A673 (cell line): ENCODE results near the gene GMDS. TPM values are rescaled to one million over a fixed set of nuclear protein-coding genes. Genes with fewer than 3 reads are reported as not detected.

ENCODE experiments used
- BruUV-seq: library from RNA; stranded (reverse); fragments of 400-500 nt; replicated peaks from 2 replicates; lab custom pipeline; 2021; lab: Mats Ljungman, UMichigan
- CTCF ChIA-PET: fragments of 300-600 bp; sonication (Branson Sonifier 250); formaldehyde crosslinking; loops from one replicate; lab custom pipeline; 2022; ENCODE audit warnings: antibody characterized with exemption; lab: Charles Lee
- POLR2A ChIA-PET: fragments of 300-600 bp; sonication (Branson Sonifier 250); formaldehyde crosslinking; loops from one replicate; lab custom pipeline; 2022; ENCODE audit warnings: antibody characterized with exemption; ENCODE audit not compliant: low non-redundant PET; lab: Charles Lee
- DNase-seq: peaks from one replicate; pipeline ENCODE4 v3.0.0-alpha.2; 2015; ENCODE audit warnings: low spot score
- H3K27ac ChIP-seq: fragments of 200-600 bp; sonication (generic); 2 replicates; pipeline ENCODE4 v1.5.1; 2016; ENCODE audit warnings: mixed run types, low read depth, mild to moderate bottlenecking, mixed read lengths, antibody characterized with exemption, low read length; ENCODE audit not compliant: poor library complexity, severe bottlenecking
- H3K27me3 ChIP-seq: fragments of 200-600 bp; sonication (generic); replicated peaks from 2 replicates; pipeline ENCODE4 v1.6.1; 2017; ENCODE audit warnings: mixed run types, low read depth, mild to moderate bottlenecking, mixed read lengths, antibody characterized with exemption, low read length; ENCODE audit not compliant: insufficient read depth, poor library complexity
- H3K36me3 ChIP-seq: fragments of 200-600 bp; sonication (generic); 2 replicates; pipeline ENCODE4 v1.6.1; 2016; ENCODE audit warnings: mixed run types, mild to moderate bottlenecking, mixed read lengths, antibody characterized with exemption, low read length; ENCODE audit not compliant: insufficient read depth, poor library complexity, severe bottlenecking
- H3K4me1 ChIP-seq: fragments of 200-600 bp; sonication (generic); 2 replicates; pipeline ENCODE4 v1.6.1; 2017; ENCODE audit warnings: mixed run types, mild to moderate bottlenecking, mixed read lengths, antibody characterized with exemption, low read length; ENCODE audit not compliant: insufficient read depth, poor library complexity, severe bottlenecking
- H3K4me3 ChIP-seq: fragments of 200-600 bp; sonication (generic); 2 replicates; pipeline ENCODE4 v1.5.1; 2016; ENCODE audit warnings: low read depth, mixed run types, mild to moderate bottlenecking, mixed read lengths, low read length; ENCODE audit not compliant: poor library complexity, severe bottlenecking
- H3K9me3 ChIP-seq: fragments of 200-600 bp; sonication (generic); 2 replicates; pipeline ENCODE4 v1.6.1; 2016; ENCODE audit warnings: mixed run types, low read depth, mild to moderate bottlenecking, mixed read lengths, antibody characterized with exemption, low read length; ENCODE audit not compliant: poor library complexity, severe bottlenecking
- CTCF ChIP-seq: fragments of 300-800, 200-600 bp; sonication (generic); conservative IDR thresholded peaks from 2 replicates; pipeline ENCODE4 v1.5.1; 2017; ENCODE audit warnings: low read depth, mild to moderate bottlenecking, antibody characterized with exemption, low read length, moderate library complexity, mixed read lengths
- EZH2 ChIP-seq: fragments of 200-600 bp; sonication (generic); IDR thresholded peaks from 2 replicates; pipeline ENCODE4 v1.6.1; 2017; ENCODE audit warnings: borderline replicate concordance, low read depth, mild to moderate bottlenecking, mixed read lengths, antibody characterized with exemption, low read length; ENCODE audit not compliant: poor library complexity, severe bottlenecking
- intact Hi-C: fragments of 100-400 bp; cut with micrococcal nuclease; formaldehyde crosslinking; loops from one replicate; pipeline ENCODE4 v1.10.0; 2022; ENCODE audit not compliant: unreplicated experiment
- total RNA-seq: library from RNA; stranded (reverse); gene quantifications from 2 replicates; pipeline ENCODE4 v1.2.3, GENCODE V29; 2021

Gene GMDS
- total RNA-seq, 1 experiment from 2014 or later: 15.2 TPM

DNA sequence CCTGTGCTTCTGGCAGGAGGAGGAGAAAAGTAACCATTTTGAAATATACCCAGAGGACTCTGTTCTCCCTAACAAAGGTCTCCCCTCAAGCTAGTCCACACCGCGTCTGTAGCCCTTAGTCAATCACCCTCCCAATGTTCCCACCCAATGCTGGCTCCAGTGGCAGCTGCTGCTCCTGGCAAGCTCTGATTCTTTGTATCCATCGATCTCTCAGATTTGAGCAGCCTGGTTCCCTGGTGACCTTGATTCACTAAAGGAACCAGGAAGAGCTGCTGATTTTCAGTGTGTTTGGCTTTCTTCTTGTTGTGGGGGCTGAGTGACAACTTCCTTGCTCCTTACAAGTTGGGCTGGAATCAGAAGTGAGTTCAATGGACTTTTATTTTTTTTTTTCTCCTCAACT, 567.2 kb downstream of the GMDS start:
- POLR2A ChIA-PET: no interaction called here
- CTCF ChIA-PET: interaction anchor here (0.7 kb wide), 1 partner anchor 1024 kb away, joined by 4 read pairs; no protein-coding TSS in a partner anchor
- no peak overlapping the region for H3K4me3 ChIP-seq
- TF ChIP-seq EZH2 (no peak), CTCF (no peak)
- BruUV-seq: no TSS peak
- no peaks in the 10 kb centered on the region for H3K9me3 ChIP-seq
- no peak for DNase-seq
- intact Hi-C loops: no loop called here
- no peak overlapping the region for H3K27ac ChIP-seq
- H3K36me3 ChIP-seq: no peaks in the 10 kb centered on the region
- H3K4me1 ChIP-seq: no peaks in the 10 kb centered on the region
- no peaks in the 10 kb centered on the region for H3K27me3 ChIP-seq

- POLR2A ChIA-PET: no interaction called here
- Histone ChIP-seq H3K36me3 (no peaks in the 10 kb centered on the region), H3K4me3 (no peak overlapping the region), H3K27ac (no peak overlapping the region), H3K27me3 (no peaks in the 10 kb centered on the region), H3K4me1 (peaks cover 3% of the 10 kb centered on the region), H3K9me3 (no peaks in the 10 kb centered on the region)
- TF ChIP-seq EZH2 (no peak), CTCF (no peak)
- CTCF ChIA-PET: no interaction called here
- intact Hi-C loops: no loop called here
- no peak for DNase-seq
- BruUV-seq: no TSS peak
These were observed 573.0 kb downstream of the GMDS start for GRCh38 chr6:1672379-1672778.

GRCh38 chr6:1670711-1671462, 574.5 kb downstream of the GMDS start:
- intact Hi-C loops: no loop called here
- POLR2A ChIA-PET: no interaction called here
- BruUV-seq: no TSS peak
- no peak for DNase-seq
- H3K27ac ChIP-seq: no peak overlapping the region
- no peaks in the 10 kb centered on the region for H3K27me3 ChIP-seq
- H3K9me3 ChIP-seq: no peaks in the 10 kb centered on the region
- CTCF ChIA-PET: no interaction called here
- TF ChIP-seq CTCF: no peak
- no peak for TF ChIP-seq EZH2
- H3K36me3 ChIP-seq: no peaks in the 10 kb centered on the region
- H3K4me1 ChIP-seq: peaks cover 3% of the 10 kb centered on the region
- H3K4me3 ChIP-seq: no peak overlapping the region
